Measurements from ENCODE around the gene MSRB1. TPM values are rescaled to one million over a fixed set of nuclear protein-coding genes. Genes with fewer than 3 reads are reported as not detected.

The MSRB1 gene
- total and polyA plus RNA-seq, 7 donors = 17.8 to 136 (median 35.7) TPM

DNA sequence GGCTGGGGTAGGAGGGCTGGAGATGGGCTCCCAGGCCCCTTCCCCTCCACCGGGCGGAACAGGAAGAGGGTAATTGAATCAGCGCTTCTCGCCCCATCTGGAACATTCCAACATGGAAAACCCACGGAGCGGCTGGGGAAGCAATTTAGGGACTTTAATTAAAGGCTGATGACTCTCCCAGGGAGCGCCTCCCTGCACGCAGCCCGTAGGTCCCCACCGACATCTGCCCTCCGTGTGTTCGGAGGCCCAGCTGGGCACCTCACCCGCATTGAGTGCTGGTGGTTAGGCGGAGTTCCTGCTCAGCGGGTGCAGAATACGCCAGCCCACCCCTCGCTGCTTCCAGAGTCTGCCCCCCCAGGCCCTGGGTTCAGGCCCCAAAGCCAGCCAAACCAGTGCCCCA is 34.8 kb downstream of the MSRB1 start:
- intact Hi-C loops (cut with DNase I) = no loop called here

DNA sequence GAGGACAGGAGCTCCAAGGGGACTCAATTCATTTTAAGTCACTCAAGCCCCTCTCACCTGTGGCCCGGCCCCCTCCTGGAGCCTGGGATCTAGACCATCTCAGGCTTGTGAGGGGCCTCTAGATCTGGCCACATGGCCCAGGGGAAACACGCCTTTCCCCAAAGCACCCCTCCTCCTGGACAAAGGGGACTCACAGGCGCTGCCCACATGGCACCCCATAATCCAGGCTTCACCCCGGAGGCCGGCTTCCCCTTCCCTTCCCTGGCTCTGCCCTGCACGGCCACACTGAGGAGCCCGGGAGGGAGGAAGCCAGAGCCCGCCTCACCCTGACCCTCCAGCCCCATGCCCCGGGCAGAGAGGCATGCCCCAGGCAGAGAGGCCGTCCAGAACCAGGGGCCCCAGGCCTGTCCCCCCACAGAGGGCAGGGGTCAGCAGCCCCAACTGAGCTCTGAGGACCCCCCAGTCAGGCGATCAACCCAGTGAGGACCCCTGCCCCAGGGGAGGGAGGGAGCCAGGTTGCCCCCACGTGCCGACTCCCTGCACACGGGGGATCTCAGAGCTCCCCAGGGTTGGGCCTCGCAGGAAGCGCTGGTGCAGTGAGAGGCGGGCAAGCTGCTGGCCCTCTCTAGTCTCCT is 35.7 kb downstream of the MSRB1 start:
- Histone ChIP-seq H3K27ac (no peak overlapping the region), H3K27me3 (peaks cover 3 to 60% (median 26%) of the 10 kb centered on the region in 3 donors), H3K36me3 (no peaks in the 10 kb centered on the region), H3K4me3 (no peak overlapping the region), H3K9me3 (no peaks in the 10 kb centered on the region), H3K4me1 (no peaks in the 10 kb centered on the region)
- intact Hi-C loops (cut with DNase I) = no loop called here
- DNase-seq = no peak
- TF ChIP-seq POLR2A (IDR thresholded peaks at IDR 0.05) (no peak), EP300 (IDR thresholded peaks at IDR 0.05) (no peak)
- WGBS, 2 donors = 77 to 81% methylated on average over 17 of the region's 17 CpGs

More for the DNA sequence above, 34.8 kb downstream of the MSRB1 start:
- DNase-seq = no peak
- no peak overlapping the region for H3K27ac ChIP-seq
- 60 to 70% methylated on average over 17 of the region's 17 CpGs for WGBS, 2 donors
- TF ChIP-seq POLR2A (IDR thresholded peaks at IDR 0.05) = no peak
- no peaks in the 10 kb centered on the region for H3K9me3 ChIP-seq
- H3K27me3 ChIP-seq = peaks cover 3 to 57% (median 26%) of the 10 kb centered on the region in 3 donors
- H3K36me3 ChIP-seq = no peaks in the 10 kb centered on the region
- H3K4me1 ChIP-seq = no peaks in the 10 kb centered on the region
- H3K4me3 ChIP-seq = no peak overlapping the region

DNA sequence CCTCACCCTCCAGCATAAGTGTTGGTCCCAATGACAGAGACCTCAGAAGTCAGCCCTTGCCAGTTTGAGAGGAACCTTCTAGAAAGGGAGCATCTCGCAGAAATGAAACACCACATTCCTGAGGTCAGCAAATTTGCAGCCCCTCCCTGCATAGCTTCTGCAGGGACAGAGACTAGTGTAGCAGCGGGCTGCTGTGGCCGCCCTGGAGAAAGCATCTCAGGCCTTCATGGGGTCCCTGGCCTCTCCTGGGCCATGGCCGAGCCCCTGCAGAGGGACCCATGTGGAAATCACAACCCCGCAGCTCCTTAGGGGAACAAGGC is 36.2 kb downstream of the MSRB1 start:
- intact Hi-C loops (cut with DNase I) = no loop called here
- Histone ChIP-seq H3K27me3 (peaks cover 3 to 60% (median 26%) of the 10 kb centered on the region in 3 donors), H3K4me3 (no peak overlapping the region), H3K4me1 (no peaks in the 10 kb centered on the region), H3K9me3 (no peaks in the 10 kb centered on the region), H3K27ac (no peak overlapping the region), H3K36me3 (no peaks in the 10 kb centered on the region)
- WGBS, 2 donors = 83 to 86% methylated on average over 5 of the region's 5 CpGs
- no peak for DNase-seq
- TF ChIP-seq POLR2A (IDR thresholded peaks at IDR 0.05) (no peak), EP300 (IDR thresholded peaks at IDR 0.05) (no peak), POLR2AphosphoS5 (IDR thresholded peaks at IDR 0.05) (no peak)
- TF ChIP-seq, protein P1, sequence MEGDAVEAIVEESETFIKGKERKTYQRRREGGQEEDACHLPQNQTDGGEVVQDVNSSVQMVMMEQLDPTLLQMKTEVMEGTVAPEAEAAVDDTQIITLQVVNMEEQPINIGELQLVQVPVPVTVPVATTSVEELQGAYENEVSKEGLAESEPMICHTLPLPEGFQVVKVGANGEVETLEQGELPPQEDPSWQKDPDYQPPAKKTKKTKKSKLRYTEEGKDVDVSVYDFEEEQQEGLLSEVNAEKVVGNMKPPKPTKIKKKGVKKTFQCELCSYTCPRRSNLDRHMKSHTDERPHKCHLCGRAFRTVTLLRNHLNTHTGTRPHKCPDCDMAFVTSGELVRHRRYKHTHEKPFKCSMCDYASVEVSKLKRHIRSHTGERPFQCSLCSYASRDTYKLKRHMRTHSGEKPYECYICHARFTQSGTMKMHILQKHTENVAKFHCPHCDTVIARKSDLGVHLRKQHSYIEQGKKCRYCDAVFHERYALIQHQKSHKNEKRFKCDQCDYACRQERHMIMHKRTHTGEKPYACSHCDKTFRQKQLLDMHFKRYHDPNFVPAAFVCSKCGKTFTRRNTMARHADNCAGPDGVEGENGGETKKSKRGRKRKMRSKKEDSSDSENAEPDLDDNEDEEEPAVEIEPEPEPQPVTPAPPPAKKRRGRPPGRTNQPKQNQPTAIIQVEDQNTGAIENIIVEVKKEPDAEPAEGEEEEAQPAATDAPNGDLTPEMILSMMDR (IDR thresholded peaks at IDR 0.05) = no peak

DNA sequence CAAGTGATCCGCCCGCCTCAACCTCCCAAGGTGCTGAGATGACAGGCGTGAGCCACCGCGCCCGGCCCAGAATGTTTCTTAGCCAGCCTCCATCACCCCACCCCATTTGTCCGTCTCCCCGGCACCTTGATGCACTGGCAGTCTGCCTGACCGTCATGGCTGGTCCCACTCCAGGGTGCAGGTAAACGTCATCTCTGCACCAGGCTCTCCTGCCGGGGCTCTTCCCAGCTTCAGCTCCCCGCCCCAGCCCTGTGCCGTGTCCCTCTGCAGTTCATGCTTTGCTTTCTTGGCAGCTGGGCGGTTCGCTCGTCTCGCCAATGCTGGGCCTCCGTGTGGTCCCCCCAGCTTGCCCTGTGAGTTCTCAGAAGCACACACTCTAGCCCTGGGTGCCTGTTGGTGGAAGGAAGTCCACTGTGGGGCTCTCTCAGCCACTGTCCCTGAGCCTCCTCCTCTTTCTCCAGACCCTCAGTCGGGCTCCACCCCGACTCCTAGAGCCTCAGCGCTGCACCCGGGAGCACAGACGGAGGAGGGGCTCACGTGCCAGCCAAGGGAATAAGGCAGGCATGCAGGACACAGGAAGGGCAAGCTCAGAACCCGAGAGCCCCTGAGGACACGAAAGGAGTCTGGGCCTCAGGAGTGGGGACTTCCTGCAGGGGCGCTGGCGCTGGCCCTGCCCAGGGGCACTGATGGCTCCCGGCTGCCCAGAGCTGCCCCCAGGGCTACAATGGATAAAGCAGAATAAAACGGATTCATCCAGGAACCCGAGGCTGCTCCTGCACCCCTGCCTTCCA is 36.7 kb downstream of the MSRB1 start:
- intact Hi-C loops (cut with DNase I) = no loop called here
- TF ChIP-seq POLR2A (IDR thresholded peaks at IDR 0.05) (no peak), POLR2AphosphoS5 (IDR thresholded peaks at IDR 0.05) (no peak), EP300 (IDR thresholded peaks at IDR 0.05) (no peak)
- TF ChIP-seq, protein P1 (IDR thresholded peaks at IDR 0.05) = no peak
- DNase-seq = no peak
- Histone ChIP-seq H3K4me1 (no peaks in the 10 kb centered on the region), H3K36me3 (no peaks in the 10 kb centered on the region), H3K9me3 (no peaks in the 10 kb centered on the region), H3K27me3 (peaks cover 3 to 60% (median 26%) of the 10 kb centered on the region in 3 donors), H3K4me3 (no peak overlapping the region), H3K27ac (no peak overlapping the region)
- 25 to 58% methylated on average over 31 of the region's 31 CpGs for WGBS, 2 donors

DNA sequence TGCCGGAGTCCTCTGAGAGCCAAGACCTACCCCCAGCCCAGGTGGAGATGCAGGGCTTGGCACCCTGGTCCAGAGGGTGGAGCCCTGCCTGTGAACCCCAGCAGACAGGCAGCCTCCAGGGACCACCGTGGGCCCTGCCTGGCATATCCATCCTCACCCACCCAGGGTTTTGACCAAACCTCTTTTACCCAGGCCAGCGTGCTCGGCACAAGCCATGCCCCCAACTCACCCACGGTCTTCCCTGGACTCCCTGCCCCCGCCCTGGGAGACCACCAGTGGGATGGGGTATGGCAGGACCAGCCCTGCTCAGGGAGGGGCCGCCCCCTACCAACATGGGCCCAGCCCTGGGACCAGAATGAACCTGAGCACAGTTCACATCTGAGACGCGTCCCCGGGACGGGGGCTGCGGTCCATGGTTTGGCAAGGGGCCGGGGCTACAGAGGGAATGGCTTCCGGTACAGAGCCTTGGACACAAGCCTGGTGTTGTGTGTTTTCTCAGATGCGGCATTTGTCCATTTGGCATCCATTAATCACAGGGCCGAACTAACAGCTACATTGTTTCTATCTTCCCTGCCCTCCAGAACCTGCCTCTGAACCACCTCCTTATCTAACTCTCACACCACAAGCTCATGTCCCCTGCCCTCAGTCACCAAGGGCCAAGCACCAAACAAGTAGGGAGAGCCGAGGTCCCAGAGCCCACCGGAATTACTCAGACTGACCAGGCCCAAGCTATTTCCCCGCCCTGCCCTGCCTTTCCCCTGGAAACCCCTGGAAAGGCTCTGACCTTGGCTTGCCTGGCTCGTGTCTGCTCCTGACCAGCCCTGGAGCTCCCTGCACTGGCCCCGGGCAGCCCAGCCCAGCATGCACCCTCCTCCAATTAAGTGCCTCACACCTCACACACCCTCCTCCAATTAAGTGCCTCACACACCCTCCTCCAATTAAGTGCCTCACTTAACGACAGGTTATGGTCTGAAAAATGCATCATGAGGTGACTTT is 38.9 kb downstream of the MSRB1 start:
- Histone ChIP-seq H3K27ac (no peak overlapping the region), H3K27me3 (peaks cover 3 to 63% (median 21%) of the 10 kb centered on the region in 3 donors), H3K4me1 (no peaks in the 10 kb centered on the region), H3K4me3 (no peak overlapping the region), H3K36me3 (no peaks in the 10 kb centered on the region), H3K9me3 (no peaks in the 10 kb centered on the region)
- 78% methylated on average over 22 of the region's 22 CpGs for WGBS, 2 donors
- no peak for DNase-seq
- intact Hi-C loops (cut with DNase I) = no loop called here
- TF ChIP-seq EP300 (IDR thresholded peaks at IDR 0.05) = no peak
- TF ChIP-seq POLR2AphosphoS5 (IDR thresholded peaks at IDR 0.05) = no peak
- TF ChIP-seq, protein P1 (IDR thresholded peaks at IDR 0.05) = no peak
- no peak for TF ChIP-seq POLR2A (IDR thresholded peaks at IDR 0.05)

Measured in sigmoid colon (tissue), 7 donors.